HG03565 (cell line): ENCODE data around the gene TPRA1.
"Not testable (repeated sequence)": the region's sequence is repeated elsewhere in the genome, so short reads cannot be mapped to it uniquely, and the experiment has no call there.

ENCODE experiments used
- ATAC-seq: cut with Tn5 transposase; IDR thresholded peaks from one replicate; pipeline ENCODE4 v1.9.1; 2021; ENCODE audit warnings: mild to moderate bottlenecking, moderate library complexity; ENCODE audit not compliant: unreplicated experiment

TPRA1 gene

GRCh38 chr3:127616836-127617605, 26.5 kb upstream of the TPRA1 start:
- ATAC-seq = no peak

GRCh38 chr3:127615631-127616305, 25.2 kb upstream of the TPRA1 start:
- ATAC-seq = no peak

GRCh38 chr3:127614928-127615589, 24.5 kb upstream of the TPRA1 start:
- no peak for ATAC-seq

DNA sequence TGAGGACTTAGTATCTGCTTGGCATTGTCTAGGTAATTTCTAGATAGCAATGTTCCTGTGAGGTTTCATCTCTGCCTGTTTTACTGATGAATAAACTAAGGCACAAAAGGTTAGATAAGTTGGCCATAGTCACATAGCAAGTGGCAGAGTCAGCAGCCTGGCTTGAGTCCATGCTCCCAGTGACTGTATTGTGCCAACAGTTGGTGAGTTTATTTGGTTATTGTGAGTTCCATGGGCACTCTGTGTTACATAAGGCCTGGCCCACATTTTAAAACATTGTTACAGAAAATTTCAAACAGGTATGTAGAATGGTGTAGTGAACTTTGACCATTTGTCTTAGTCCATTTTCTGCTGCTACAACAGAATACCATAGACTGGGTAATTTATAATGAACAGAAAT, 22.9 kb upstream of the TPRA1 start:
- no peak for ATAC-seq

DNA sequence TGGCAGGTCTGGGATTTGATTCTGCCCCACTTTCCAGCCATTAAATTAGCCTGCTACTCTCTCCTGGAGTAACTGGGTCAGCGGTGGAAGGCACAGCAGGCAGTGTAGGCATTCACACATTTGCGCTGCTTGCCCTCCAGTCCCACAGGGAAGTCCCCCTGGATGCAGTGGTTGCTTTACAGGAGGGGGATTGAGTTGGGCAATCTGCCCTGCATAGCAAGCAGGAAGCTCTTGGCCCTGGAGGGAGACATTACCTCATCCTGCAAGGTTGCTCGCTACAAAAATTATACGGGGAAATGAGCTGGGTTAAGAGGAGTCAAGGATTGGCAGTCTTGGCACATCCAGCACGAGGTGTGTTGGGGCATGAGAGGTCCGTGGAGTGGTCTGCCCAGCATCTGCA, 22.4 kb upstream of the TPRA1 start:
- ATAC-seq = no peak

DNA sequence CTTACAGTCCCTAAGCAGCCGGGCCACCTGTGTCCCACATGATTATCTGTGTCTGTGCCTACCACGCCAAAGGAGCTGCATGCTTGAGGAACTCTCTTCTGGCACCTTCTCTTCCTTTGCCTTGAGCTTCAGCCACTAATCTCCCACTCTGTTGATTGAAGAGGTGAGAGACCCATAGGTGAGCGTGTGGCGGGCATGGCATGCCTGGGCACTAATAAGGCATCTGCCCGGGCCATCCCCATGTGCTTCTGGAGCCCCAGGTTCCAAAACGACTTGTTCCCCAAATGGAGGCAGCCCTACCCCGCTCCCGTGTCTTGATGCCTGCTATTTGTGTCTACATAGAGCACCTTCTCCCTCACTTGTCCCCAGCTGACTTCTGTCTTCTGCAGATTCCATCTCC, 20.7 kb upstream of the TPRA1 start:
- no peak for ATAC-seq

DNA sequence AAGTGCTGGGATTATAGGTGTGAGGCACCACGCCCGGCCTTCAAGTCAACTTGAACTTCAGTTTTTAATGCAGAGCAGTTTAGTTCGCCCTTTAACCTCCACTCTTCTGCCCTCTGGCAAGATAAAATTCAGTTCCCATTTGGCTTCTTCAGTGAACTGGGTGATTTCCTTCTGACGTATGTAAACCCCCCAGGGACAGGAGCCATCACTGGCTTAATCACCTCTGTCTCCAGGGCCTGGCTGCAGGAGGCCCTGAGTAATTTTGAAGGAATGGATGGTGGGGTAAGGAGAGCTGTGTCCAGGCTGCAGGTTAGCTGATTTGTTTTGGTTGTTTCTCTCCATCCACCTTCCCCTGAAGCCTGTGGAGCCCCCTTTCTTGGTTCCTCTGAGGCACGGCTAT, 19.6 kb upstream of the TPRA1 start:
- no peak for ATAC-seq

- no peak for ATAC-seq
These were observed 17.8 kb upstream of the TPRA1 start for GRCh38 chr3:127608362-127608718.

- no peak for ATAC-seq
These were observed 17.3 kb upstream of the TPRA1 start for GRCh38 chr3:127607675-127608361.

DNA sequence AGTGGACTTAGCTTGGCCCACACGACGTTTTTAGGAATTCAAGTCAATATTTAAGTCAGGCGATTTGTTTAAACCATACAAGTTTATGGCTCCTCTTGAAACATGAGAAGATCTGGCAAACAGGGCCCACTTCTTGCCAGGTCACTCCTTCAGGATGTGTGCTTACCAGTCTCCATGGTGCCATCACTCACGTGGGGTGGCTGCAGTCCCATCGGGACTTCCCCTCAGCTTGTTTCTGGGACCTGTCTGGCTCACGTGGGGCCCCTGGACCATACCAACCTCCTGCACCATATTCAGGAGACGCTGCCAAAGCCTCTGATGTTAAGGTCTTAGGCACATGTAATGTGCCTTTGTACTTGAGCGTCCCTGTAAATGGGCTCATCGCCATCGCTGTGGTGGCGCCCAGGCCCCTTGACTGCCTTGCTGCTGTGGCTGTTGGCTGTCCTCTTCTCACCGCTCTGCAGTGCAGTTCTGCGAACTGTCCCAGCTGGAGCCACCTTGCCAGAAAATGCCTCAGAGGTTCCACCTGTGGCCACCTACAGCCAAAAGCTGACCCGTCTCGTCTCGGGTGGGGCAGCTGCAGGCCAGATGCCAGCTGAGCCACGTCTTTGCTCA, 16.6 kb upstream of the TPRA1 start:
- no peak for ATAC-seq

- no peak for ATAC-seq
These were observed 15.7 kb upstream of the TPRA1 start for GRCh38 chr3:127606086-127606805.

GRCh38 chr3:127605547-127605946, 15.0 kb upstream of the TPRA1 start:
- ATAC-seq = not testable (repeated sequence)

GRCh38 chr3:127604546-127605165, 14.1 kb upstream of the TPRA1 start:
- no peak for ATAC-seq

- ATAC-seq = no peak
These were observed 13.5 kb upstream of the TPRA1 start for GRCh38 chr3:127604035-127604434.

- no peak for ATAC-seq
These were observed 10.4 kb upstream of the TPRA1 start for GRCh38 chr3:127600749-127601456.

- no peak for ATAC-seq
These were observed 8.5 kb upstream of the TPRA1 start for GRCh38 chr3:127598841-127599570.

GRCh38 chr3:127597020-127597771, 6.7 kb upstream of the TPRA1 start:
- ATAC-seq = no peak

- ATAC-seq = no peak
These were observed 4.8 kb upstream of the TPRA1 start for GRCh38 chr3:127595303-127595702.
